HG02623 (cell line): Measurements from ENCODE around the gene DHRSX.
"Not testable (repeated sequence)": the region's sequence is repeated elsewhere in the genome, so short reads cannot be mapped to it uniquely, and the experiment has no call there.

Experiments used
- ATAC-seq: cut with Tn5 transposase; IDR thresholded peaks from one replicate; pipeline ENCODE4 v1.9.1; 2021; ENCODE audit warnings: moderate library complexity; ENCODE audit not compliant: unreplicated experiment

The DHRSX gene

GRCh38 chrX:2266445-2267349 lies 234.1 kb downstream of the DHRSX start:
- ATAC-seq = no peak

GRCh38 chrX:2265658-2266444 lies 234.9 kb downstream of the DHRSX start:
- ATAC-seq = not testable (repeated sequence)

- no peak for ATAC-seq
Observed at GRCh38 chrX:2264179-2265030, 236.4 kb downstream of the DHRSX start.

- ATAC-seq = no peak
Observed at GRCh38 chrX:2263203-2263602, 237.6 kb downstream of the DHRSX start.

GRCh38 chrX:2262668-2263055 lies 238.1 kb downstream of the DHRSX start:
- no peak for ATAC-seq

GRCh38 chrX:2261831-2262667 lies 238.7 kb downstream of the DHRSX start:
- ATAC-seq = no peak

GRCh38 chrX:2252331-2253065 lies 248.3 kb downstream of the DHRSX start:
- no peak for ATAC-seq

GRCh38 chrX:2251211-2251610 lies 249.6 kb downstream of the DHRSX start:
- ATAC-seq = no peak

GRCh38 chrX:2243913-2244460 lies 256.8 kb downstream of the DHRSX start:
- ATAC-seq = no peak

GRCh38 chrX:2242980-2243379 lies 257.8 kb downstream of the DHRSX start:
- no peak for ATAC-seq

- ATAC-seq = no peak
Observed at GRCh38 chrX:2242326-2242725, 258.4 kb downstream of the DHRSX start.

- not testable (repeated sequence) for ATAC-seq
Observed at GRCh38 chrX:2241496-2241895, 259.3 kb downstream of the DHRSX start.

- ATAC-seq = not testable (repeated sequence)
Observed at GRCh38 chrX:2240761-2241160, 260.0 kb downstream of the DHRSX start.

- ATAC-seq = no peak
Observed at GRCh38 chrX:2237976-2238375, 262.8 kb downstream of the DHRSX start.

GRCh38 chrX:2231570-2232192 lies 269.1 kb downstream of the DHRSX start:
- no peak for ATAC-seq

GRCh38 chrX:2230457-2230856 lies 270.3 kb downstream of the DHRSX start:
- no peak for ATAC-seq

GRCh38 chrX:2228536-2228935 lies 272.2 kb downstream of the DHRSX start:
- no peak for ATAC-seq

- no peak for ATAC-seq
Observed at GRCh38 chrX:2226906-2227656, 273.7 kb downstream of the DHRSX start.
